Fibroblast of skin of scalp (primary cell): ENCODE measurements around the gene ZNF28.
"Not testable (repeated sequence)": the region's sequence is repeated elsewhere in the genome, so short reads cannot be mapped to it uniquely, and the experiment has no call there.

ENCODE experiments used
- DNase-seq: peaks from one replicate; pipeline ENCODE4 v3.0.0-alpha.2; 2013

The ZNF28 gene

GRCh38 chr19:52778811-52779210 lies 42.6 kb downstream of the ZNF28 start:
- DNase-seq, result no peak

- not testable (repeated sequence) for DNase-seq
Measured at GRCh38 chr19:52756447-52756846, 65.0 kb downstream of the ZNF28 start.

- no peak for DNase-seq
Measured at GRCh38 chr19:52749780-52750179, 71.7 kb downstream of the ZNF28 start.

GRCh38 chr19:52748336-52748950 lies 73.0 kb downstream of the ZNF28 start:
- DNase-seq, result peak; percentile 32
